Pulmonary artery endothelial cell (primary cell): ENCODE data around the gene ENTPD3. TPM values are rescaled to one million over a fixed set of nuclear protein-coding genes. Genes with fewer than 3 reads are reported as not detected.

Experiments used
- DNase-seq: peaks from one replicate; pipeline ENCODE4 v3.0.0-alpha.2; 2011; ENCODE audit warnings: low read depth, low spot score
- total RNA-seq: library from RNA; depleted of rRNA; stranded (reverse); fragments of >200 nt; gene quantifications from 2 replicates; pipeline ENCODE4 v1.2.3, GENCODE V29; 2014

Gene ENTPD3
- total RNA-seq, 1 donor from 2014 or later: not detected

DNA sequence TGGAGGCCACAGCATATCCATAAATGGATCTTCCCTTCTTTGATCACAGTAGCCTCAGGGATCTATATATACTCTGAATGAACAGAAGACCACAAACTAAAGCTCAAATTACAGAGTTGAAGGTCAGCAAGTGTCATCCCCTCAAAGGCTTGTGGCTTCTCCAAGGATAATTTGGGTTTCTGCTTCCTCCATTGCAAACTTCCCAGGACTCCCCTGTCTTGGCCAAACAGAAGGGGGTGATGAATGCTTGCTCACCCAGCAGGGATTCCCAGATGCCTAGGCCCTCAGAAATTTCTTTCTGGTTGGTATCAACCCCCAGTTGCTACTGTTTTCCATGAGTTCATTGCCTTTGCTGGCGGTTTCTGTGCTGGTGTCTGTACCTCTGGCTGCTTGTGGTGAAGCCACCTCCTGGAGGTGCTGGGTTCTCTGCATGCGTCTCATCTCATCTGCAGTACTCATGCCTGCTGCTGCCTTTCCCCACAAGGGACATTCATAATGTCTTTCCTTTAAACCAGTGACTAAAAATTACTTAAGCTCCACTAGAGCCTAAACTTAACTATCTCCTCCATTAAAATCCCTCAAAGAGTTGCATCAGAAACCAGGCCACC, 17.7 kb downstream of the ENTPD3 start:
- DNase-seq: no peak

DNA sequence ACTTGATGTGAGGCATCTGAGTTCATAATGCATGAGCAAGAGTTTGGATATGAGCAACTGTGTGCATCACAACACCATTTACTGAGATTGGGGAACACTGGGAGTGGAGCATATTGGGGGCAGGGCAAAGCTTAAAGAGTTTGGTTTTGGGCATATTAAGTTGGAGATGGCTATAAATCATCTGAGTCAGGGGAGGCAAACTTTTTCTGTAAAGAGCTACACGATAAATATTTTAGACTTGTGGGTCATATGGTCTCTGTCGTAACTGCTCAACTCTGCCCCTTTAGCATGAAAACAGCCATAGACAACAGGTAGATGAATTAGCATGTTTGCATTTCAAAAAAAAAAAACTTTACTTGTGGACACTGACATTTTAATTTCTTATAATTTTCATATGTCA, 20.0 kb downstream of the ENTPD3 start:
- DNase-seq: no peak

DNA sequence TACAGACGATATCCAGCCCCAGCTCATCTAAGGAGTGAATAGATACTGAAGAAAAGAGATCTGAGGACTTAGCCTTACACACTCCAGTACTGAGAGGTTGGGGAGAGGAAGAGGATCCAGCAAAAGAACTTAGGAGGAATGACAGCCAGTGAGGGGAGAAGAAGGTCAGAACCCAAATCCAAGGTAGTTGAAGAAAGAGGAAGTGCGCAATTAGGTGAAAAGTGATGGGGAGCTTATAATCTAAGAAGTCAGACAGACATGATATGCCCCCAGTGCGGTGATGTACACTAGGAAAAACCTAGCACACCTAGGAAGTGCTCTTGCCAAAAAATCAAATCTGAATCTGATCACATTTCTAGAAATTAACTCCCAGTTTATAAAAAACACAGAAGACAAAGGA, 20.6 kb downstream of the ENTPD3 start:
- no peak for DNase-seq

DNA sequence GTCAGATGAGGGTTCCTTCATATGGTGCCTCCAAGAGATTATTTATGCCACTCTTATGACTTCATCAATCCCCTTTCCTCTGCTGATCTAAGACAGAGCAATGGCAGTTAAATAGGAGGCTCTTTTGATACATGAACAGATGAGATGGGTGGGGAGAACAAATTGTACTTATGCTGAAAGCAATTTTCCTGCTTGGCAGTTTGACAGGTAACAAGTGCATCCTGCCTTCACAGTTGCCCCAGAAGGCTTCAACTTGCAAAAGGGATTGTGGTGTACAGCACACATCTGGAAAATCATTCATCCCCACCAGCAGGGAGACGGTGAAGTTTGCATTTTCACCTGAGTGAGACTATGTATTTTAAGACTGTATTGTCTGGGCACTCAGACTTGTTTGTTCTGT, 27.3 kb downstream of the ENTPD3 start:
- no peak for DNase-seq

DNA sequence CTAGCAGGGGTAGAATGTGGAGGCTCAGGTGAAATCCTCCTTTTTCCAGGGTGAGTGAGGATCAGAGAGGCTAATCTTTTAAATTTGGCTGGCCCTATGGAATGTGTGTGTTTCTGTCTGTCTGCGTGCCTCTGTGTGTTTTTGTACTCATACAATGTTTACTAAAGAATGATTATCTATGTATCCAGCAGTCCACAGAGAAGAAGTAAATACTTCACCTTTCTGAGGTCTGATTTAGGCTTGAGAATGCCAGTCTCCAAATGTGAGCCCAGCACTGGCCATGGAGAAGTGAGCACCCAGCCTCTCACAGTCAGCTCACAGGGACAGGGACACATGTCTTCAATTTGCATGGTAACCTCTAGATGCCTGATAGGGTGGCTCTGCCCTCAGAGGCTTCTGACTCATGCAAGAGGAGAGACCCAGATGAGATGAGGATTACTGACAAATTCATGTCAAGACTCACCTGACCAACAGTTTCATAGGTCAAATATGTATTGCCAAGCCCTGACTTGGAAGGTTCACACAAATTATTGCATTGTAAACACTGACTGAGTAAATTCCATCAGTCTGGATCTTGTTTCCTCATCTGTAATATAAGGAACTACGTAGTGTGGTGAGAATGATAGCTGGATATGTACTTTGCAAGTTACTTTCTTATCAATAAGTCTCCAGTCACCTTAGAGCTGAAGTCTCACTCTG, 31.0 kb downstream of the ENTPD3 start:
- no peak for DNase-seq

DNA sequence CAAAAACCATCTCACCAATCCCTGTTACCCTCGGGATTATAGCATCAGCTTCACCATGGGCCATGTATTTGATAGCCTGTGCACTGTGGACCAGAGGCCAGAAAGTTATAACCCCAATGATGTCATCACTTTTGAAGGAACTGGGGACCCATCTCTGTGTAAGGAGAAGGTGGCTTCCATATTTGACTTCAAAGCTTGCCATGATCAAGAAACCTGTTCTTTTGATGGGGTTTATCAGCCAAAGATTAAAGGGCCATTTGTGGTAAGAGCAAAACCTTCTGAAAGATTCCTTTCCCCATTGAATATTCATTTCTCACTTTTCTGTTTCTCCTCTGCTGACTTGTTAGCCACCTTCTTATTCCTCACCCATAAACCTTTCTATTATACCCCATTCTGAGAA, 35.9 kb downstream of the ENTPD3 start:
- DNase-seq: no peak

DNA sequence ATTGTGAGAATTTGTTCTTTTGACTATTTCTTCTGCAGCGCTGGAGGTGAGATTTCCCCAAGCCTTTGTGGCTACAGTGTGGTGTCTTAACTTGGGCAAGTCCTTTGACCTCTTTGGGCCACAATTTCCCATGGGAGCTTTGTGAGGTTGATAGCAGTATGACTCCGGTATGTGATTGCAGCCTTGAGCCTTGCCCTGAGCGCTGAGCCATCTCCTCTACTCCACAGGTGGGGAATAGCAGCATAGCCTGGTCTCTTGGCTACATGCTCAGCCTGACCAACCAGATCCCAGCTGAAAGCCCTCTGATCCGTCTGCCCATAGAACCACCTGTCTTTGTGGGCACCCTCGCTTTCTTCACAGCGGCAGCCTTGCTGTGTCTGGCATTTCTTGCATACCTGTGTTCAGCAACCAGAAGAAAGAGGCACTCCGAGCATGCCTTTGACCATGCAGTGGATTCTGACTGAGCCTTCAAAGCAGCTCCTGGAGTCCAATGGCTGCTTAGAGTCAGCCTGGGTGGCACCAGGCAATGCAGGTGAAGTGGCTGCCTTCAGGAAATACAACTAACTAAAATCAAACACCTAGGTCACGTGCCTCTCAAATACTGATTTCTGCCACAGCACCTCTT, 40.2 kb downstream of the ENTPD3 start:
- DNase-seq: no peak

DNA sequence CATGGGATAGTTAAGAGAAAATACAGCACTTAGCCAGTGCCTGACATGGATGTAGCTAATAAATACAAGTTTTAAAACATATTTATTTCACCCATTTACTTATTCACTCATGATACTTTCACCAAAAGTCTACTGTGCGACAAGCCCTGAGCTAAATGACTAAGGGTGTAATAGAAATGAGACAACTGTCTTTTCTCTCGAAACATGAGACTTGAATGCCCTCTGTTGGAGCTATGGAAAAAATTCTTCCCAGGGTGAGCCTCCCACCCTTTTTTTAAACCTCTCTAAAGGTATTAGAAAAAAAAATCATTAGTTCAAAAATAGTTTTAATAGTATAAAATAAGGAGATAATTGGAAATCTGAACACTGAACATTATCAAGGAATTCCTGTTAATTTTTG, 45.8 kb downstream of the ENTPD3 start:
- DNase-seq: no peak

DNA sequence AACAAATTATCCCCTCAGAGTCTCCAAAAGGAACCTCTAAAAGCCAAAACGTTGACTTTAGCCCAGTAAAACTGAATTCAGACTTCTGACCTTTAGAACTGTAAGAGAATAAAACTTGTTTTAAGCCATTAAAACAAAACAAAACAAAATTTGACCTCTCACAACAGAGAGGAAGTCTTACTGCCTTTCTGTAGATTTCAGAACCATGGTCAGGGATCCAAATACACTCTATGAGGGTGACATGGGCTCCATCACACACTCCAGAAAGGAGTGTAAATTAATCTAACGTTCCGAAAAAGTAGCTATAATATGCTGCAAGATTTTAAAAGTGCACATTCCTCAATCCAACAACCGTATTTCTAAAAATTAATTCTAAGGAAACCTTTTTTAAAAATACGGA, 50.9 kb downstream of the ENTPD3 start:
- DNase-seq: no peak

DNA sequence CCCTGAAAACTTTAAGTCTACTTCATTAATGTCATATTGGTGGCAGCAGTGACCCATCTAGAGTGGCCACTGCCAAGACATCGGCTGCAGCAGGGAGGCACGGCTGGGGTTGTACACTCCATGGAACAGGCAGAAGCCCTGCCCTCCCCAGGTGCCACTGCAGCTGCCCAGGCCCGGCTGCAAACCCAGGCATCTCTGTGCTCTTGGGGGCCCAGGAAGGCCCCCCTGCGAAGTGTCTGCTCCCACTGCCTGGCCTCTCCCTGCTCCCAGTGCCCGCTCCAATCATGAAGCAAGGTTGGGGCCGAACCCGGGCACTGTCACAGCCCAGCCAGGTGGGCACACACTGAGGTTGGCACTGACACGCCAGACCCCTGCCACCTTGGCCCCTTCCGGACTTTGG, 58.1 kb downstream of the ENTPD3 start:
- DNase-seq: no peak

DNA sequence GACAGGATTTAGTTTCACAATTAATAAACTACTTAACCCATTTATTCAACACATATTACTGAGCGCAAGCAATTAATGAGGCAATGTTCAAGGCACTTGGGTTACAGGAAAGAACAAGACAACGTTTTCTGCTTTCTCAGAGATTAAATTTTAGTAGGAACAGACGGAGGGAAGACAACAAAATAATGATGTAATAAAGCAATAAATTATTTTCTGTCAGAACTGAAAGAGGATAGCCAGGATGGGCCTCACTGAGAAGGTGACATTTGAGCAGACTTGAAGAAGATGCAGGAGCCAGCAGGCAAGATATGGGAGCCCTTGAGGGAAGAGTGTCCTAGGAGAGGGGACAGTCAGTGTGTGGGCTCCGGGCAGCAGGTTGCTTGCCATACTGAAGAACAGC, 58.9 kb downstream of the ENTPD3 start:
- DNase-seq: no peak

DNA sequence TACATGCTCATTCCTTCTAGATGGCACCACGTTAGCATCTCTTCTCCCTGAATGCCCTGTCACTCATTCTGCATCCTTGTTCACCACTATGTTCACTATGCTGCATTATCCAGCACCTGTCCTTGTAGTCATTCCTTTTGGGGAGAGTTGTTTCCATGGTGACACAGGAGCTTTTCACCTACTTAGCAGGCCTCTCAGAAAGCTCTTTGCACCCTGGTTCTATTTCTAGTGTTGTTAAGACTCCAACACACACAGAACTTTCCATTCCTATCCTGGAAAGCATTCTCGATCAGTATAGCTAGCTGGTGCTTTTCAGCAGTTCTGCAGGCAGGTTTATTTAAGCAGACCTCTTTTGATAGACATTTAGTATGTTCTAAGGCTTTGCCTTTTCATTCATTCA, 63.5 kb downstream of the ENTPD3 start:
- no peak for DNase-seq

DNA sequence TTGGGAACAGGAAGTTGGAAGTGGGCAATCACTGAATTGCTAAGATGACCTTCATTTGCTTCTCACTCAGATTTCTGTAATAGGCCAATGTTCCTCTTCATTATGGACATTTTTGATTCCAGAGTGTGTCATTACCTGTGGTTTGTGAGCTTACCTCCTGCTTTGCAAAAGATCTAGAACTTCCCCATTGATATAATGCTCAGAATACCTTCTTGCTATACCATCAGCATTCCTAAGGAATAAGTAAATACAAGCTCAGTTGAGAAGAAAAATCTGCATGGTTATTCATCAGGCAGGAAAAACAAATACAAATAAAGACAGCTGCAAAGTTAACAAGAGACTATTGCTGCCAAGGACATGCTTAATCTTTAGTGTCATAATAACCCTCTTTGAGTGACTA, 64.6 kb downstream of the ENTPD3 start:
- DNase-seq: no peak

DNA sequence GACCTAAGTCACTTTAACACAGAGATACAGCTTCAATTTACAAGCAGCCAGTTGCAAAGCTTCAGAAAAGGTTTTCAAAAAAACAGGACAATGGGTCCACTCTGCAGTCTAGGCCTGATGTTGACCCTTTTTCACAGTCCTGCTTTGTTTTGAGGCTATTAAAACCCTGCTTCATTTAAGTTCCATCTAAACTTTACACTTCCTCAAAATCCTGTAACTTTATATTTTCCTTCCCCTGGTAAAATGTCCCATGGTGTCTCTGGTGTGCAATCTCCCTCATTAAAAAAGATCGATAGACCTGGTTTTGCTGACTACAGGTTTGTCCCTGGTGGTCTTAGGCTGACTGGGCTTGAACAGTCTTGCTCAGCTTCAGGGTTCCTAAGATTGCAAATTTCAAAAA, 65.1 kb downstream of the ENTPD3 start:
- no peak for DNase-seq

DNA sequence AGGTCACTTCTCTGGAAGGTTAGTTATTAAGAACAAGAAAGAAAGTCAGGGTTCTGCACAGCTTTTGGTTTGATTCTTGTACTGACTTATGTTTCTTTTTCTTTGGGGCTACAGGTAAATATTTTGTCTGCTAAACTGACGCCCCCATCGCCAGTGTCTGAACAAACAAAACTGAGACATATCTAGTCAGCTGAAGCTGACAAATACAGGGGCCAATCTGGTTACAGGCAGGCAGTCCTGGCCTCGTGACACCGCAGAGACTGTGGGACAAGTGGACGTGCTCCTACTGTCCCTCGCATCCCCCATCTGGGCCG, 65.5 kb downstream of the ENTPD3 start:
- DNase-seq: no peak

DNA sequence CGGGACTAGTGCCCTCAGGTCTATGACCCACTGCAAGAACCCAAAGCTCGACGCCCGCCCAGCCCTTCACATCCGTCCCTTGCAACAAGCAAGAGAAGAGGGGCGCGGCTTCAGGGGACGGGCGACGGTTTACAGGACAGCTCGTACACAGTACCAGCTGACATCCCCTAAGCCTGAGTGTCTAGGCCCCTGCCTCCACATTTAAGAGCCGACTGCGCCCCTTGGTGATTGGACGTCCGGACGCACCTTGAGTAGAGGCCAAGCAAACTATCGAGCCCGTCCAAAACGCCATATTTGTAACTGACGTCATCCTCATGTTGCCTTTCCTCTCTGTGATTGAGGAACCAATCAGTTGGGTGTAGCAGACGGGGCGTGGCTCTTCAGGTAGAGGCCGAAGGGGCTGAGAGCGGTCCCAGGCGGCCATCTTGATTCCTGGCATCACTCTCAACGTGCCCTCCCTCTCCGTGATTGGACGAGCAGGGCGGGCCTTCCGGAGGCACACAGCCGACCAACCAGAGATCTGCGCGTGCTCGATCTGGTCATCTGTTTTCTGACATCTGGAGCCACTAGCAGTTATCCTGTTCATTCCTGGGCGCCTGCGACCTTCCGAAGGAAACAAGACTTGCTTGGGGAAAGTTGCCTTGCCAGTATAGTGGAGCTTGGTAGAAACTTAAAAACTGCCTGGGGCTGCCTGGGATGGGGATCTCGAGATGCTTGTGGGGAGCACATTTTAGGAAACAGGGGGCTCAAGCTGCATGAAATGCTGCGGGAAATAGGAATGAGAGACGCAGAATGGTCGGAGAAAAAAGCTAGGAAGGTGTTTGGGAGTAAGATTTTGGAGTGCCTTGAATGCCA, 66.1 kb downstream of the ENTPD3 start:
- DNase-seq: peak; percentile 98

DNA sequence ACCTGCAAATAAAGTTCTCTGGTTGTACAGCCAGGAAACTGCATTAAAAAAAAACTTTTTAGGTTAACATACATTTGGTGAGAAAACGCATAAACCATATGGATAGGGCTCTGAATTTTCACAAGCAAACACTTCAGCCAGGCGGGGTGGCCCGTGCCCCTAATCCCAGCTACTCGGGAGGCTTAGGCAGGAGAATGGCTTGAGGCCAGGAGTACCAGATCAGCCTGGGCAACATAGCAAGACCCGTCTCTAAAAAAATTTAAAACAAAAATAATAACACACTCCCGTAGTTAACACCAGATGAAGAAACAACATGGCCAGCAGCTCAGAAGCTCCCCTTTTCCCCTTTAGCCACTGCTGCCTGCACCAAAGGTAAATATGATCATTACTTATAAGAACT, 66.9 kb downstream of the ENTPD3 start:
- no peak for DNase-seq

DNA sequence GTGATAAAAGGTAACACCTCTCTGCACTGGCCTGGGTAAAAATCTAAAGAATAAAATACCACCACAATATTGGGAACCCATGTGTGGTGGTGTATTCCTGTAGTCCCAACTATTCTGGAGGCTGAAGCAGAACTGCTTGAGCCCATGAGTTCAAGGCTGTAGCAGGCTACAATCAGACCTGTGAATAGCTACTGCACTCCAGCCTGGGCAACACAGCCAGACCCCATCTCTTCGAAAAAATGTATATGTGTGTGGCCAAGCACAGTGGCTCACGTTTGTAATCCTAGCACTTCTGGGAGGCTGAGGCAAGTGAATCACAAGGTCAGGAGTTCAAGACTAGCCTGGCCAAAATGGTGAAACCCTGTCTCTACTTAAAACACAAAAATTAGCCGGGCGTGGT, 68.3 kb downstream of the ENTPD3 start:
- no peak for DNase-seq

DNA sequence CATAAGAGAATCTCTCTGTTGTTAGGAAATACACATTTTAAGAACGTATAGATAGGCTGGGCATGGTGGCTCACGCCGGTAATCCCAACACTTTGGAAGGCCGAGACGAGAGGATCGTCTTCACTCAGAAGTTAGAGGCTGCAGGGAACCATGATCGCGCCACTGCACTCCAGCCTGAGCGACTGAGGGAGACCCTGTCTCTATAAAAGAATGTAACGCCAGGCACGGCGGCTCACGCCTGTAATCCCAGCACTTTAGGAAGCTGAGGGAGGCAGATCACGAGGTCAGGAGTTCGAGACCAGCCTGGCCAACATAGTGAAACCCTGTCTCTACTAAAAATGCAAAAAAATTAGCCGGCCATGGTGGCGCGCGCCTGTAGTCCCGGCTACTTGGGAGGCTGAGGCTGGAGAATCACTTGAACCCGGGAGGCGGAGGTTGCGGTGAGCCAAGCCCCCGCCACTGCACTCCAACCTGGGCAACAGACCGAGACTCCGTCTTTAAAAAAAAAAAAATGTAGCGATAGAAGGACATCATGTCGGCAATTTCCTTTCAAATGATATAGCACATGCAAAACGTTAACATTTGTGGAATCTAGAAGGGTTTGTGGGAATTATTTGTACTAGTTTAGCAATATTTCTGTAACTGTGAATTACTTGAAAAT, 69.4 kb downstream of the ENTPD3 start:
- DNase-seq: no peak

DNA sequence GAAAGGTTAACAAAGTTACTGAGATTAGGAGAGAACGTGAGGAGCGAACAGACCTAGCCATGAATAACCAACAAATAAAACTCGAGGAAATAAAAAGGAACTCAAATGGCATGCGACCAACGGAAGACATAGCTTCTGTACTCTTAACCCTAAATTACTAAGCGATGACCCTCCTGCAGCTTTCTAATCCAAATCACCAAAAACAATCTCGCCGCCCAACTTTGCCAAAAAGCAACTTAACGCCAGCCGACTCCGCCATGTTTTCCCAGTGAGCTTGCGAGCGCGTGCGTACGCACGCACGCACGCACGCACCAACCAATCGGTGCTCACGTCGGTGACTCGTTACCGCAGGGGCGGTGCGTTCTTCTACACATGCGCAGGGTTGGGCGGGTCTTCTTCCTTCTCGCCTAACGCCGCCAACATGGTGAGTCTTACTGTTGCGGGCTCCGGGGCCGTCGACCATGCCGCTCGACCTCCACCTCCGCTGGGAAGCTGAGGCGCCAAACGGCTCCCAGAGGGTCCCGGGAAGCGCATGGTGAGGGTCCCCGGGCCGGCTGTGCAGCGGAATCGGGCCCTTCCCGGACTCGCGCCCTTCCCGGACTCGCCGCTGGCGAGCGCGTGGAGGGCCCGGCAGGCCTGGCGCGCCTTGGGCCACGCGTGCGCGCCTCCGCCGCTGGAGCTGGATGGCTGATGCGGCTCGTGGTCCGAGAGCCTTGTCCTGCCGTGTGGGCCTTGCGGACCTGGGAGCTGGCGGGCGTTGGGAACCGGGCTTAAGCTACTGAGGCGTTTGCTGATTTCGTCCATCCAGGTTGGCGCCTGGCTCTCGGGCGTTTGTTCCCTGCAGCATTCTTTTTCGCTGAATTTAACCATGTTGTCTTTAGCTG, 70.2 kb downstream of the ENTPD3 start, which contains the start of gene RPL14:
Gene RPL14 (plus strand): TSS at position 400 of the 884 bp plus-strand sequence. CDS start 133 bp downstream, at position 533.
- DNase-seq: peak; percentile 91

DNA sequence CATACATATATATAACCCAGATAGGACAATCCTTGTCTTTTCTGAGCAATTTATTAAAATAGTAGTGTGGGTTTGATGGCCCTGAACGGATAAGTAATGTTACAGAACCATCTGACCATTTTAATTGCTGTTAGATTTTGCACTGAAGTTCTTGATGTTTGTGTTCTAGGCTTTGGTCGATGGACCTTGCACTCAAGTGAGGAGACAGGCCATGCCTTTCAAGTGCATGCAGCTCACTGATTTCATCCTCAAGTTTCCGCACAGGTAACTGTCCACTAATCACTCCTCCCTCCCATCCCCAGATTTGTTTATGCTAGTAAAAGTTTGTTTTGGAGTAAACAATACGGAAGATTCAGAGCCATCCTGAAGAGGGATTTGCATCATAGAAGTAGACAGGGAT, 71.5 kb downstream of the ENTPD3 start:
- no peak for DNase-seq
